Activated T-helper 17 cell treated with anti-CD3 and anti-CD28 coated beads, Interleukin-2, amount 50 U/mL, for 72 hours (primary cell): Measurements from ENCODE around the gene AZIN2. TPM values are rescaled to one million over a fixed set of nuclear protein-coding genes. Genes with fewer than 3 reads are reported as not detected.
A peak's percentile ranks its signal among the peaks of the same experiment; 100 is the strongest.

ENCODE experiments used
- ATAC-seq: fragments of 150-1000 bp; cut with Tn5 transposase; replicated peaks from 2 replicates; pipeline ENCODE4 v1.10.0; 2021; ENCODE audit warnings: mild to moderate bottlenecking, moderate library complexity
- H3K27ac Mint-ChIP-seq: one replicate; pipeline ENCODE4 v1.8.0; 2022; ENCODE audit warnings: mixed read lengths
- H3K27me3 Mint-ChIP-seq: one replicate; pipeline ENCODE4 v1.8.0; 2022; ENCODE audit warnings: mixed read lengths
- H3K36me3 Mint-ChIP-seq: one replicate; pipeline ENCODE4 v1.8.0; 2022; ENCODE audit warnings: low read depth, mild to moderate bottlenecking, mixed read lengths
- H3K4me1 Mint-ChIP-seq: one replicate; pipeline ENCODE4 v1.8.0; 2022; ENCODE audit warnings: mixed read lengths
- H3K4me3 Mint-ChIP-seq: one replicate; pipeline ENCODE4 v1.8.0; 2022; ENCODE audit warnings: mild to moderate bottlenecking, mixed read lengths
- H3K9me3 Mint-ChIP-seq: one replicate; pipeline ENCODE4 v1.8.0; 2022; ENCODE audit warnings: mixed read lengths
- total RNA-seq, 2 donors: library from RNA; stranded (reverse); gene quantifications; one replicate each; pipeline ENCODE4 v1.2.3, GENCODE V29; 2022

AZIN2 gene
- total RNA-seq, 2 donors from 2014 or later: 3.4 to 3.7 TPM

DNA sequence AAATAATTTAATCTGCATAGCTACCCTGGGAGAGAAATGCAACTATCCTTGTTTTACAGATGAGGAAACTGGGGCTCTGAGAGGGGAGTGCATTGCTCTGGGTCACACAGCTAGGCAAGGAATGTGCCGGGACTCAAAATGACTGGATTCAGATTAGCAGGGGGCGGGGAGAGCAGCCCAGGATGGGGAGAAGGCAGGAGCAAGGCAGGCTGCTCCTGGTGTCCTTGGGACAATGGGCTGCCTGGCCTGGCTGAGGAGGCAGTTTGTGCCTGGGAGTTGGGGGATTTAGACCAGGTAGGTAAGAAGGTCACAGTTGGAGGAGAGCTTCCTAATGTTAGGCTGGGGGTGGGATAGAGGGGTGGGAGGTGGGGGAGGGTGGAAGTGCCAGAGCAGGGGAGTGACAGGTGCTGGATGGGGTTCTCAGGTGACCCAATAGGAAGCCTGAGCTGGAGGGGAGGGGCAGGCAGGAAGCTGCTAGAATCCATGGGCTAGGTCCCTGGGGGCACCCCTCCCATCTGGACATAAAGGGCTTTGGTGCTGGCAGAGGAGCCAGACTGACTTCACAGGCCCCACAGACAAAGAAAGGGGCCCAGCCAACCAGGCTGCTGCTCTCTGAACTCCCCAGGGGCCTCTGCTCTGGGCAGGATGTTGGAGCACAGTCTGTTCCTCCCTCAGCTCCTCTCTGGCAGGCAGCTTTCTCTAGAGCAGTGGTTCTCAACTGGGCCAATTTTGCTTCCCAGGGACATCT is 71.9 kb downstream of the AZIN2 start:
- H3K27me3 Mint-ChIP-seq: no peaks in the 10 kb centered on the region
- ATAC-seq: no peak
- H3K4me3 Mint-ChIP-seq: no peak overlapping the region
- H3K4me1 Mint-ChIP-seq: no peaks in the 10 kb centered on the region
- no peaks in the 10 kb centered on the region for H3K9me3 Mint-ChIP-seq
- H3K36me3 Mint-ChIP-seq: peaks cover 16% of the 10 kb centered on the region
- peak overlapping the region; percentile 52 for H3K27ac Mint-ChIP-seq

DNA sequence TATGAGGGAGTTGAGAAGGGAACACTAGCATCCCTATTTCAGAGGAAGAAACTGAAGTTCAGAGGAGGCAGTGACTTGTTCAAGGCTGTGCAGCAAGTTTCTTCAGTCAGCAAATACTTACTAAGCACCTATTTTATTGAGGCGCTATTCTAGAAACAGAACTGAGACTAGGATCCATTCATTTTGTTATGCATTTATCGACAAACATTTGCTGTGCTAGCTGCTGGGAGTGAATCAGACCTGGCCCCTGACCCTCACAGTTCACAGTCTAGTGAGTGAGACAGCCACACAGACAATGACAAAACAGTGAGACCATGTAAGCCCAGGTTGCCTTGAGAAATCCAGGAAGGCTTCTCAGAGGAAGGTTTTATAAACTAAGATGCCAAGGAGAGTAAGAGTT is 72.7 kb downstream of the AZIN2 start:
- ATAC-seq: no peak
- Mint-ChIP-seq H3K9me3 (no peaks in the 10 kb centered on the region), H3K27ac (no peak overlapping the region), H3K4me3 (no peak overlapping the region), H3K27me3 (no peaks in the 10 kb centered on the region), H3K4me1 (no peaks in the 10 kb centered on the region), H3K36me3 (peaks cover 24% of the 10 kb centered on the region)

GRCh38 chr1:33155877-33156538 is 75.1 kb downstream of the AZIN2 start:
- Mint-ChIP-seq H3K27ac (peak overlapping the region; percentile 47), H3K4me3 (no peak overlapping the region)
- ATAC-seq: no peak

GRCh38 chr1:33157131-33157530 is 76.2 kb downstream of the AZIN2 start:
- no peaks in the 10 kb centered on the region for H3K27me3 Mint-ChIP-seq
- H3K27ac Mint-ChIP-seq: peak overlapping the region; percentile 16
- no peak for ATAC-seq
- peaks cover 35% of the 10 kb centered on the region for H3K36me3 Mint-ChIP-seq
- no peaks in the 10 kb centered on the region for H3K9me3 Mint-ChIP-seq
- H3K4me3 Mint-ChIP-seq: no peak overlapping the region
- no peaks in the 10 kb centered on the region for H3K4me1 Mint-ChIP-seq

More at GRCh38 chr1:33155877-33156538, 75.1 kb downstream of the AZIN2 start:
- no peaks in the 10 kb centered on the region for H3K27me3 Mint-ChIP-seq
- H3K4me1 Mint-ChIP-seq: no peaks in the 10 kb centered on the region
- no peaks in the 10 kb centered on the region for H3K9me3 Mint-ChIP-seq
- peaks cover 35% of the 10 kb centered on the region for H3K36me3 Mint-ChIP-seq

DNA sequence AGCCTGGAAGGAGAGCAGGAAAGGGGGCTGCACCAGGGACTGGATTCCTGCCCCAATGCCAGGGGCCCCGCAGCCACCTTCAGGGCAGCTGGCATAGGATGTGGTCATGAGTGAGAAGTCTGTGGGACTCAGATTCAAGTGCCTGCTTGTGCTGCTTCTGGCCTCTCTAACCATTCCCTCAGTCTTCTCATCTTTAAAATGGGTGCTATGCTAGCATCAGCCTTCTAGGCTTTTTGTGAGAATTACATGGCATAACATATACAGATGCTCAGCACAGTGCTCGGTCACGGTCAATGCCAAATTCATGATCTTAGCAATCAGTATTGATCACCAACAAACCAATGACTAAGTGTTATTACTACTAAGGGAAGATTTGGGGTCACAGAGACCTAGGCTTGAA is 77.4 kb downstream of the AZIN2 start:
- no peak overlapping the region for H3K4me3 Mint-ChIP-seq
- H3K36me3 Mint-ChIP-seq: peaks cover 35% of the 10 kb centered on the region
- no peaks in the 10 kb centered on the region for H3K9me3 Mint-ChIP-seq
- no peak overlapping the region for H3K27ac Mint-ChIP-seq
- no peak for ATAC-seq
- H3K27me3 Mint-ChIP-seq: no peaks in the 10 kb centered on the region
- H3K4me1 Mint-ChIP-seq: no peaks in the 10 kb centered on the region

- H3K9me3 Mint-ChIP-seq: no peaks in the 10 kb centered on the region
- H3K36me3 Mint-ChIP-seq: peaks cover 35% of the 10 kb centered on the region
- no peaks in the 10 kb centered on the region for H3K27me3 Mint-ChIP-seq
- H3K27ac Mint-ChIP-seq: no peak overlapping the region
- no peak for ATAC-seq
- H3K4me3 Mint-ChIP-seq: no peak overlapping the region
- H3K4me1 Mint-ChIP-seq: no peaks in the 10 kb centered on the region
Observed at GRCh38 chr1:33159577-33159976, 78.6 kb downstream of the AZIN2 start.

DNA sequence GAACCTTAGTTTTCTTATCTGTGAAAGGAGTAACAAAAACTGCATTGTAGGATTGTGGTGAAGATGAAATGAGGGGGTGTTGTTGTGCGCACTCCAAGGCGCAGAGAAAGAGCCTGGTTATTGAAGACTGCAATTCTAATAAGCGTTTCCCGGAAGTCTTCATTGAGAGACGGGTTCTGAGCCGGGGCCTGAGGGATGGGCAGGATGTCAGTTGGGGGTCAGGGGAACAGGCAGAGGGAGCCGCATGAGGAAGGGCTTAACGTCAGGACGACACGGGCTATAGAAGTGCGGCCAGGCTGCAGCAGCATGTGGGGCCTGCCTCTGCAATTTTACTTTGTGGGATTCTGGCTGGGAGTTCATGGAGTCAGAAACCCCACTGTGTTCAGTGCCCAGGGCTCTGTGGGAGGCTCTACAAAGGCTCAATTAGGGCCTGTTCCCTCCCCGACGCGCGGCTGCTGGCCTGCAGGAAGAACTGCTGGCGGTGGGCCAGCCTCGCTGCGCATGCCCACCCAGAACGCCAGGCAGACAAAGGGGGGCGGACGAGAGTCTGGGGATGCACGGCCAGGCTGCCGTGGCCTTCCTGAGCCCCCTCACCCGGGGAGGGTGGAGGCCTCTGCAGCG is 80.2 kb downstream of the AZIN2 start:
- peaks cover 27% of the 10 kb centered on the region for H3K36me3 Mint-ChIP-seq
- no peak for ATAC-seq
- no peak overlapping the region for H3K4me3 Mint-ChIP-seq
- H3K9me3 Mint-ChIP-seq: no peaks in the 10 kb centered on the region
- H3K4me1 Mint-ChIP-seq: no peaks in the 10 kb centered on the region
- no peak overlapping the region for H3K27ac Mint-ChIP-seq
- no peaks in the 10 kb centered on the region for H3K27me3 Mint-ChIP-seq

DNA sequence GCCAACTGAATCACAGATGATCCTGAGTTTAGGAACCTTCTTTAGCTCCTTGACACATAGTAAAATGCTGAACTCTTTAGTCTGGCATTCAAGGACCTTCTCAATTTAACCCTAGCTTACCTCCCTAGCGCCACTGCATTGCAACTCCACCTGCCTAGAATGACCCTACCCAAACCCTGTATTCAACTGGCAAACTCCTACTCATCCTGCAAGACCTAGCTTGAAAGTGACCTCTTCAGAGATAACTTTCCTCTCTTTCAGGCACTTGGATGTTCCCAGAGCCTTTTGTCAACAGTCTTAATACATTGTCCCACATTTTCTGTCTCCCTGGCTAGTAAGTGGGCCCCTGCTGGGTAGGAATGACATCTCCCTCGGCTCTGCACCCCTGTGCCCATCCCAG is 81.2 kb downstream of the AZIN2 start:
- peak overlapping the region; percentile 23 for H3K27ac Mint-ChIP-seq
- no peak for ATAC-seq
- H3K4me3 Mint-ChIP-seq: no peak overlapping the region
- peaks cover 31% of the 10 kb centered on the region for H3K36me3 Mint-ChIP-seq
- H3K4me1 Mint-ChIP-seq: no peaks in the 10 kb centered on the region
- H3K9me3 Mint-ChIP-seq: no peaks in the 10 kb centered on the region
- no peaks in the 10 kb centered on the region for H3K27me3 Mint-ChIP-seq

DNA sequence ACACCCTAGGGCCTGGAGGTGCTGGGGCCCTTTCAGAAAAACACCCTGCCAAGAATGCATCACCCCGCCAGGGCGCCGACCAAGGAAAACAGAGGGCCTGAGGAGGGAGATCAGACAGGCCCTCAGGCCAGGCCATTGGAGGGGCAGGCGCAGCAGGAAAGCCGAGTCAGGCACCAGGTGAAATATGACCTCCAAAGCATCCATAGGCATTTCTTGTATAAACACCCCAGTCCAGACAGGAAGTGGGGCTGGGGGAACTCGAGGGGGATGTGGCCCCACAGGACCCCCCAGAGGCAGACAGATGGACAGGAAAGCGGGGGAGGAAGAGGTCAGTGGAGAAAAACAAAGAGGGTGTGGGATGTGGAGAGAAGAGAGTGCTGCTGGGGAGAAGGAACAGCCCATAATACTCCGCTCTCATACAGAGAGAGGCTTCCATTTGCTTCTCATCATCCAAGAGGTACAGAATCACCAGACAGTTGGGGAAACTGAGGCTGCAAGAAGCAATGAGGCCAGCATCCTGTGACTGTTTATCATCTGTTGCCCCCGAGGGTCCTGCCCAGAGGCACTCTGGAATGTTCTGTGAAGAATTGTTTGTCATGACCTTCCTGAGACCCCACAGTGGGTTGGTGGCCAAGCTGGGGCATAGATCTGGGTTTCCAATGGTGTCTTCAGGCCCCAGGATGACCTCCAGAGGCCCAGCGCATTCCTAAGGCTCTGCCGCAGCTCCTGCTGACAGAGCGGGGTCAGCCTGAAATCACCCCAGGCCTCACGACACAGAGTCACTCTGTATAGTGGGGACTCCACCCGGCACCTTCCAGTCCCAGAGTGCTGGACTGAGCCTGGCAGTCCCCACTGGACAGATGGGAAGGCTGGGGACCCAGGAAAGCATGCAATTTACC is 82.9 kb downstream of the AZIN2 start:
- Mint-ChIP-seq H3K27me3 (no peaks in the 10 kb centered on the region), H3K27ac (peak overlapping the region; percentile 36), H3K4me3 (no peak overlapping the region), H3K9me3 (no peaks in the 10 kb centered on the region), H3K4me1 (no peaks in the 10 kb centered on the region), H3K36me3 (peaks cover 19% of the 10 kb centered on the region)
- no peak for ATAC-seq

DNA sequence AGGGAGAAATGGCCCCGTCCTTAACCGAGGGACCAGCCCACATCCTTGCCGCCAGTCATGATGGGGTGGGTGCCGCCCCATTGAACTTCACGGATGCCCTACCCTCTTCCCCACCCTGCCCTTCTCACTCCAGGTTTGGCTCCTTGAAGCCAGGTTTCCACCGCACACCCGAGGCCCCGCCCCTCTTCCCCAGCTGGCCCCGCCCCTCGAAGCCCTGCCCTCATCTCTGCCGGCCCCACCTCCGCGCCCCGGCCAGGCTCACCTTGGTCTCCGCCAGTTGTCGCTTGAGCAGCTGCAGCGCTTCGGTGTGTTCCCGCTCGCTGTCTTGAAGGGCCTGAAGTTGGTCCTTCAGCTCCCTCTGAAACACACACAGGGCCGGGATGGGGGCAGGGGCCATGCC is 84.3 kb downstream of the AZIN2 start:
- H3K4me1 Mint-ChIP-seq: no peaks in the 10 kb centered on the region
- no peak overlapping the region for H3K4me3 Mint-ChIP-seq
- H3K36me3 Mint-ChIP-seq: peaks cover 9% of the 10 kb centered on the region
- no peaks in the 10 kb centered on the region for H3K27me3 Mint-ChIP-seq
- peak overlapping the region; percentile 58 for H3K27ac Mint-ChIP-seq
- H3K9me3 Mint-ChIP-seq: no peaks in the 10 kb centered on the region
- ATAC-seq: no peak

DNA sequence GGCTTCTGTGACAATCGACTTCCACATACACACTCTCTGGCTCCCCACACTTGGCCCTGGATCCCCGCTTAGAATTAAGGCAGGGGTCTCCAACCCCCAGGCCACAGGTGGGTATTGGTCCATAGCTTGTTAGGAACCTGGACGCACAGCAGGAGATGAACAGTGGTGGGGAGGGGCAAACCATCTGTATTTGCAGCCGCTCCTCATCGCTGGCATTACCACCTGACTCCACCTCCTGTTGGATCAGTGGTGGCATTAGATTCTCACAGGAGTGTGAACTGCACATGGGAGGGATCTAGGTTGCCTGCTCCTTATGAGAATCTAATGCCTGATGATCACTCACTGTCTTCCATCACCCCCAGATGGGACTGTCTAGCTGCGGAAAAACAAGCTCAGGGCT is 84.9 kb downstream of the AZIN2 start:
- Mint-ChIP-seq H3K36me3 (peaks cover 9% of the 10 kb centered on the region), H3K9me3 (no peaks in the 10 kb centered on the region), H3K4me3 (no peak overlapping the region), H3K27ac (peak overlapping the region; percentile 58), H3K27me3 (no peaks in the 10 kb centered on the region), H3K4me1 (no peaks in the 10 kb centered on the region)
- ATAC-seq: no peak

DNA sequence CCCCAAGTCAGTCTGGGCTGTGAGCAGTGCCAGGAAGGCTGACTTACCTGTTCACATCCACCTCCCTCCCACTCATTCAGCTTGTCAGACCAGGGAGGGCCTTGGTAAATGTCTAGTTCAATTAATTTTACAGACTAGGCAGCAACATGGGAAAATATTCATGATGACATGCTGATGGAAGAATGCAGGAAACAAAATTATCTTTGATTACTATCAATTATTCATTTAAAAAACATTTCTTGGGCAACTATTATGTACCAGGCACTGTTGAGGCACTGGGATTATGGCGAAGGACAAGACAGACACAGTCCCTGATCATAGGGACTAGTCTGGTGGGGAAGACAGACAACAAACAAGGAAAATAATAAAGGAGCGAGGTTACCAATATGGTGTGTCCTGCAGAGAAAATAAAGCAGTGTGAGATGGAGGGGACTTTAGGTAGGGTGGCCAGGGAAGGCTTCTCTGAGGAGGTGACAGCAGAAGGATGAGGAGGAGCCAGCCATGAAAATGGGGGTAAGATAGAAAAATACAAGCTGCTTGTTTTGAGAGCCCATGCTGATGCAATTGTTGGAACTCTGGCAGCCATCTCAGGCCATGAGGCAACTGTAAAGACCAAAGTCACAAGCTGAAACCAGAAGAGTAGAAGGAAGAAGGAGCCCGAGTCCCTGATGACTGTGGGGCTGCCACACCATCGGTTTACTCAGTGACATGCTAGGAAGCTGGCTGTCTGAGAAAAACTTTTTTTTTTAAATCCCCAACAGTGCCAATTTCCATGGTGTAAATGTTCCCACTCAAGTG is 86.9 kb downstream of the AZIN2 start:
- Mint-ChIP-seq H3K4me1 (peaks cover 2% of the 10 kb centered on the region), H3K27me3 (no peaks in the 10 kb centered on the region), H3K9me3 (no peaks in the 10 kb centered on the region), H3K4me3 (no peak overlapping the region), H3K27ac (peak overlapping the region; percentile 10), H3K36me3 (peaks cover 9% of the 10 kb centered on the region)
- ATAC-seq: no peak

DNA sequence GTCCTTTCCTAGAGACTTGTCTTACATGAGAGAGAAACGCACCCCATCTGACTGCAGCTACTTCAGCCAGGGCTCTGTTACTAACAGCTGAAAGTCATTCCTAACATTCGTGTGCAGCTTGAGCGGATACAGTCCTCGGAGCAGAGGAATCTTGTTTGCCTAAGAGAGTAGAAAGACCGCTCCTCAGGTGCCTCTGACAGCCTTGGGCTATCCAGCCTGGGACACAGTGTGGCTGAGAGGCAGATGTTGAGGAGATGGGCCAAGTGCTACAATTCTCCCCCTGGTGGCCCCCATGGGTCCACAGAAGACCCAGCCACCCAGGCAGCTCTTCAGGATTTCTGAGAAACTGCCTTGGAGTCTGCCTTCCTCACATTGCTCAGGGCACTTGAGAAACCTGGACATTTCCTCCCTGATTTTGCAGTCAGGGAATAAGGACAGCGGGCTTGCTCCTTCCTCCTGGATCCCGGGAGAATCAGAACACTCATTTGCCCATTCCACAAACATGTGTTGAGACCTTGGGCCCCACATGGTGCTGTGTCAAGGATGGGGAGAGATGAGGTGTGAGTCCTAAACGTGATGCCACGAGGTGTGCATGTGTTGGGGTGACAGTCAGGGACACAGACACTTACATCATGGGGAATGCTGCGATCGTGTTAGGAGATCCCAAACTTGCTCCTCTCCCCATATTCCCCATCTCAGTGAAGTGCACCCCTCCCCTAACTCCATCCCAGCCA is 87.8 kb downstream of the AZIN2 start:
- no peak overlapping the region for H3K27ac Mint-ChIP-seq
- no peaks in the 10 kb centered on the region for H3K27me3 Mint-ChIP-seq
- no peak overlapping the region for H3K4me3 Mint-ChIP-seq
- H3K4me1 Mint-ChIP-seq: peaks cover 8% of the 10 kb centered on the region
- ATAC-seq: no peak
- H3K9me3 Mint-ChIP-seq: no peaks in the 10 kb centered on the region
- H3K36me3 Mint-ChIP-seq: peaks cover 9% of the 10 kb centered on the region
